Measurements from ENCODE around the gene FOXRED2.

The FOXRED2 gene

DNA sequence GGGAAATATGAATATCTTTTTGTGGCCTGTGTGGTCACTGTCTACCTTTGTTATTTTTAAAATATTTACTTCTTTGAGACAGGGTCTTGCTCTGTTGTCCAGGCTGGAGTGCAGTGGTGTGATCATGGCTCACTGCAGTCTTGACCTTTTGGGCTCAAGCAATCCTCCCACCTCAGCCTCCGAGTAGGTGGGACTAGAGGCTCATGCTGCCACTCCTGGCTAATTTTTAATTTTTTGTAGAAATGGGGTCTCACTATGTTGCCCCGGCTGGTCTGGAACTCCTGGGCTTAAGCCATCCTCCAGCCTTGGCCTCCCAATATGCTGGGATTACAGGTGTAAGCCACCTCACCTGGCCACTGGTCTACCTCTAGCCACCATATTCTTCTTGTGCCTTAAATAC lies 25.6 kb upstream of the FOXRED2 start:
- TF ChIP-seq GATA3 (IDR thresholded peaks at IDR 0.05; ENCODE audit: low read depth, low read length) (no peak), GATA2 (IDR thresholded peaks at IDR 0.05; ENCODE audit: low read depth, low read length) (no peak)

DNA sequence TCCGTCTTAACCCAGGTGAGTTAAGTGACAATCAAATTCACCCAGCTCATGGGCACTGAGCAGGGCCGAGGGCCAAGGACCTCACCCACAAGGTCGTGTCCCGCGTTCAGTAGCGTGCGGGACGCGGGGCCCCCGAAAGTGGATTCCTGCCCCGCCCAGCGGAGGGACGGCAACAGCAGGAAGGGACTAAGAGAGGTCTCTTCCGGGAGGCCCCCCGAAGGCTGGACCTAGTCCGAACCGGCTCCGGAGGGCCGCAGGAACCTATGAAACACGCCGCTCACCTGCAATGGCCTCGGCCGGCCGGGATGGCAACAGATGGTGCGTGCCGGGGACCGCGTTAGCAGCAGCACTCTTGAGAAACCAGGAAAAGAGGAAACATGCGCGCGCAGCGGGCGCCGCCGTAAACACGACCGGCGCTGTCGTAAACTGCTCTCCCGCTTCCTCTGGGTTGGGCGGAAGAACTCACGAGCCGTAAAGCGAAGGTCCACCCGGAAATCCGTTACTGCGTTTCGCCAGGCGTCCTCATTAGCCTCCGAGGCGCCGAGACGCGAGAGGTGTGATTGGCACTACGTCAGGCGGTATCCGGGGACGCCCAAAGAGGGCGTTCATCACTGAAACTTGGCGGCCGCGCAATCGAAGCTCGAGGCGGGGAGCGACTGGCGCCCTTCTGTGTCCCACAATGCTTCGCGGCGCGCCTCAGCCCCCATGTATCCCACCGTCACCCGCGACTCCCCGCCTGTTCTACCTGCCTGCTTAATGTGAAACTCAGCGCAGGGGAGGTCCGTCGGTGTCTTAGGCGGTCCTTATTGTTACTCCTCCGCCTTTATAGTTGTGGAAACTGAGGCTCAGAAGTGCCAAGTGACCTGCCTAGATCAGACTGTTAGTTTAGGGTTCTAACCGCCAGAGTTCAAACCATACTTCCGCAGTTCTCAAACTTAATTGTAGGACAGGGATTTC lies 22.2 kb upstream of the FOXRED2 start, which contains the start of gene EIF3D:
TSS of gene EIF3D (minus strand) at position 372 of the 957 bp plus-strand sequence. CDS start 3,045 bp downstream, outside the sequence.
- TF ChIP-seq GATA3 (IDR thresholded peaks at IDR 0.05; ENCODE audit: low read depth, low read length): no peak
- no peak for TF ChIP-seq GATA2 (IDR thresholded peaks at IDR 0.05; ENCODE audit: low read depth, low read length)

DNA sequence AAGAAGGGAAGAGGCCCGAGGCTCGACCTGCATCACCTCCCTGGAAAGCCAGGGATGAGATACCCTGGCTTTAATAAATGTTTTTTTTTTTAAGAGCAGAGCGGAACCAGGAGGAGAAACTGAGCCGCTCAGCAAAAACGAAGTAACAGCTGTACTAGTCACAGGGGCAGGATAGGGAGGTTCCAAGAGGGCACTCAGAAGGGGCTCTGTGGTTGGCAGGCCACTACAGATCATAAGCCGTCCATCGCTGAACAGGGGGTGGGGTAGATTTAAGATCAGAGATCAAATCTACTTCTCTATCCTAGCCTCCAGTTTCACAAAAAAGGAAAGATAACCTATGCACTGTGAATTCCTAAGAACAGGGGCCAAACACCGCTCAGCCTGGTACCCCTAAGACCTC lies 21.5 kb upstream of the FOXRED2 start:
- no peak for TF ChIP-seq GATA2 (IDR thresholded peaks at IDR 0.05; ENCODE audit: low read depth, low read length)
- TF ChIP-seq GATA3 (IDR thresholded peaks at IDR 0.05; ENCODE audit: low read depth, low read length): no peak

DNA sequence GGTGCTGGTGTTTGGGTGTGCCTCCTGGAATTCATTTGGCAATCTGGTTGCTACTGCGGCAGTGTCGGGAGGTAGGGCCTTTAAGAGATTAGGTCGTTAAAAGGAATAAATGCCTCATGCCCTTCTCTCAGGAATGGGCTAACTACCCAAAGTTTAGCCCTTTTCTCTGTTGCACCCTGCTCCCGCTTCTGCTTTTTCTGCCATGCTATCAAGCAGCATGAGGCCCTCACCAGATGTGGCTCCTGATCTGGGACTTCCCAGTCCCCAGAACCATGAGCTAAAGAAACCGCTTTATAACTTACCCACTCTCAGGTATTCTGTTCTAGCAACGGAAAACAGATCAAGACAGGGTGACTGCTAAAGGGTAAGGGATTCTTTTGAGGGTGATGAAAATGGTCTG lies 15.8 kb upstream of the FOXRED2 start:
- TF ChIP-seq GATA3 (IDR thresholded peaks at IDR 0.05; ENCODE audit: low read depth, low read length) (no peak), GATA2 (IDR thresholded peaks at IDR 0.05; ENCODE audit: low read depth, low read length) (no peak)

DNA sequence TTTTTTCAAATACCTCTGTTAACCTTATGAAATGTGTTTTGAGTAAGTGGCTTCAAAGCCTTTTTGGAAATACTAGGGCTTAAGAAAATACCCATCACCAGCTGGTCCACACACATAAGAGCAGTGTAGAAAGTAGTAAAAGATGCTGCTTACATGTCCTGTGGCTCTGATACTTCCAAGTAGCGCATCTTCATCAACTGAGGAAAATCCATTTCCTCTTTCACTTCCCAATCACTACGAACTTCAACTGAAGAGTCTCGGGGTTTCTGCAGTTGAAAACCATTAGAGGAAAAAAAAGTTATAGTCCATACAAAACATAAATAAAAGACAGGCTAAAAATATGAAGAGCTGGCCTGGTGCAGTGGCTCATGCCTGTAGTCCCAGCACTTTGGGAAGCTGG lies 13.6 kb upstream of the FOXRED2 start:
- TF ChIP-seq GATA3 (IDR thresholded peaks at IDR 0.05; ENCODE audit: low read depth, low read length): no peak
- TF ChIP-seq GATA2 (IDR thresholded peaks at IDR 0.05; ENCODE audit: low read depth, low read length): no peak

DNA sequence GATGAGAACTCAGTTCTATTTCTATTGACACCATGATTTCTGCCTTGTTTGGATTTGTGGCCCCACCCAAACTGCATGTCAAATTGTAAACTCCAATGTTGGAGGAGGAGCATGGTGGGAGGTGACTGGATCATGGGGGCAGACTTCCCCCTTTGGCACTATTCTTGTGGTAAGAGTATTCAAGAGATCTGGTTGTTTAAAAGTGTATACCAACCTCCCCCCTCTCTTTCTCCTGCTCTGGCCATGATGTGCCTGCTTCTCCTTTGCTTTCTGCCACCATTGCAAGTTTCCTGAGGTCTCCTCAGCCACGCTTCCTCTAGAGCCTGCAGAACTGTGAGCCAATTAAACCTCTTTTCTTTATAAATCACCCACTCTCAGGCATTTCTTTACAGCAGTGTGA lies 7.9 kb upstream of the FOXRED2 start:
- no peak for TF ChIP-seq GATA3 (IDR thresholded peaks at IDR 0.05; ENCODE audit: low read depth, low read length)
- no peak for TF ChIP-seq GATA2 (IDR thresholded peaks at IDR 0.05; ENCODE audit: low read depth, low read length)

DNA sequence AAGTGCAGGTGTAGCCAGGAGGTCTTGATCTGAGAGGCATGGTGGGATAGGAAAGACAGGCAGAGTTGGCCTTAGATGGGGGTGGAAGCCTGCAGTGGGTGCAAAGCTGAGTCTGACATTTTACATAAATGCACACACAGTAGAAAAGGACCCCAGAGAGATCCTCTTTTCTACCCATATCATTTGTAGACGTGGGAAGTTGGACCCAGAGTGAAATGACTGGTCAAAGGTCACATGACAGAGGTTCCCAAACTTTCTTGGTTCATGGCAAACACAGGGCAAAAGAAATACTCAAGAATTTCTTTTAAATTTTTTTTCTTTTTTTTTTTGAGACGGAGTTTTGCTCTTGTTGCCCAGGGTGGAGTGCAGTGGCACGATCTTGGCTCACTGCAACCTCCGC lies 6.2 kb upstream of the FOXRED2 start:
- no peak for TF ChIP-seq GATA3 (IDR thresholded peaks at IDR 0.05; ENCODE audit: low read depth, low read length)
- TF ChIP-seq GATA2 (IDR thresholded peaks at IDR 0.05; ENCODE audit: low read depth, low read length): no peak

DNA sequence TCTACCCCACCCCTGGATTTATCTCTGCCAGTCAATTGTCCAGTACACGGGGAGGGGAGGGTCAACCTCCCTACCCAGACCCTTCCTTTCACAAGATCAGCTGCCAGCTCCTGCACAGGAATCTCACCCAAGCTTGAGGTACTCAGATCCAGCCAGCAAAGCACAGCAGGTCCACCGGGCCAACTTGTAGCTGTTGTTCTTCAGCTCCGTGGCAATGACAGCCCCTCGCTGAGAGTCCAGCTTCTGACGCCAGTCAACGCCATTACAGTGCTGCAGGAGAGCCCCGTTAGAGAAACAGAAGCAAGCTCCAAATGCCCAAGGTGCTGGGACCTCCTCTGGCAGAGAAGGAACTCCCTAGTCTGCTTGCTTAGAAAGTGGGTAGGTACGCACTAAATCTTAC lies 5.5 kb upstream of the FOXRED2 start:
- no peak for TF ChIP-seq GATA3 (IDR thresholded peaks at IDR 0.05; ENCODE audit: low read depth, low read length)
- no peak for TF ChIP-seq GATA2 (IDR thresholded peaks at IDR 0.05; ENCODE audit: low read depth, low read length)

DNA sequence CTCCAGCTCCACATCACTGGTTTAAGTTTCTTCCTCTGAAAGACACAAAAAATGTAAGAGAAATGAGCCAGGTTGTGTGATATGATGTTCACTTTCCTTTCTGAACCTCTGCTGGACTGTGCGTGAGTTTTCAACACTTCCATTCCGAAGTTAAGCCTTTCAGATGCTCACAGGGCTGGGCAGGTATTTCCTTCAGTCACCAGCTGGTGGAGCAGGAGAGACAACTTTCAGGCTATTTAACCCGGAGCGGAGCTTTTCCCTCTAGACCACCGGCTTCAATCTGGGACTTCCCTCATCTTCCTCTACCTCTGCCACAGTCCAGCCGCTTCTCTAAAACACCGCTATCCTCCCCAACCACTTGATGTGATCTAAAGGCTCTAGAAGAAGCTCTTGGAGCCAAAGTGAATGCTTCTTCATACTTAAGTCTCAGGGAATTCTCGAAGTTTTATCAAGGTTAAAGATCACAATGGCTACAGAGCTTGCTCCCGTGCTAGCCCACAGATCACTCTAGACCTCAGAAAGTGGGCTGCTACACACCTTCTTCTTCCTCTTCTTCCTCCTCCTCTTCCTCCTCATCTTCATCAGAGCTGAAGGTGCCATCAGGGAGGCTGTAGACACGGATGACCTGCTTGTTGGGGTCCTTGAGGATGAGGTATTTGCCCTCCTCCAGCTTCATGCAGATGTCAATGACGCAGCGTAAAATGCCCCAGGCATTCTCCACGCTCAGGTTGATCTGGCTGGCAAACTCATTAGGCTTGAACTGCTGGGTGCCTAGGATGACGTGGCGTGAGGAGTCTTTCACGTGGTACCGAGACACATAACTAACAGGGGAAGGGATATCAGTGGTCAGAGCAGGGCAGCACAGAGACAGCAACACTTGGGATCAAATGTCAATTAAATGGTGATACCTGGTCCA lies 4.4 kb upstream of the FOXRED2 start:
- TF ChIP-seq GATA3 (IDR thresholded peaks at IDR 0.05; ENCODE audit: low read depth, low read length) (no peak), GATA2 (IDR thresholded peaks at IDR 0.05; ENCODE audit: low read depth, low read length) (no peak)

DNA sequence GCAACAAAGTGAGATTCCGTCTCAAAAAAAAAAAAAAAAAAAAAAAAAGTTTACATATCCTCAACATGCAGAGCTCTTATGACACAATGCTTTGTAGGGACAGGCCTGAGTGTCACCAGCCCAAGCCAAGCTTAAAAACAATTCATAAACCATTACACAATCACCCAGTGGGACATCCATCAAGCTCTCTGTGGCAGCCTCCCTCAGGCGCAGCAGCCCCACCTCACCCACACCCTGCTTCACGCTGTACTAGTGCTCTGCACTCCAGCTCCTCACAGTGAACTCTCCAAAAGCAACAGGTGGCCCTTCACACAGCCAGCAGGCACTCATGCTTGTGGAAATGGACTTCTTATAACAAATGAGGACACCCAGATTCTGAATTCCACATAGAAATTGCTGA lies 3.5 kb upstream of the FOXRED2 start:
- TF ChIP-seq GATA2 (IDR thresholded peaks at IDR 0.05; ENCODE audit: low read depth, low read length): no peak
- TF ChIP-seq GATA3 (IDR thresholded peaks at IDR 0.05; ENCODE audit: low read depth, low read length): no peak

DNA sequence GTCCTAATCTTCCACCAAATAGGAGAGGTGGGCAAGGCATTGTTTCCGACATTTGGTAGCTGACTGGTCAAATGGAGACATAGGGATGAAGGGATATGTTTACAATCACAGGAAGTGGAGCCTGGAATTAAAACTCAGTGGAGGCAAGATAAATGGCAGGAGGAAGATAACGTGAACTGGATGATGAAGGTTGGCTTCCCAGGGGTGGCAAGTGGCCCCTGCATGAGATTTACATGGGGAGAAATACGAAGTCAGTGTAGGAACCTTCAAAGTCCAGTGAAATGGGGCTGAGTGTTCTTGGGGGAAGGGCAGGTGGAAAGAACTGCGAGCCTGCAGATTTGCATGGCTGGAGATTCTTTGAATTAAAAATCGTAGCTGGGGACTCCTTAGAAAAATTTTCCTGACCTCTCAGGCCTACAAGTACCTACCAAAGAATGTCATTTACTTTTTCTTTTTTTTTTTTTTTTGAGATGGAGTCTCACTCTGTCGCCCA lies 724 bp upstream of the FOXRED2 start:
- TF ChIP-seq GATA3 (IDR thresholded peaks at IDR 0.05; ENCODE audit: low read depth, low read length) (no peak), GATA2 (IDR thresholded peaks at IDR 0.05; ENCODE audit: low read depth, low read length) (no peak)

DNA sequence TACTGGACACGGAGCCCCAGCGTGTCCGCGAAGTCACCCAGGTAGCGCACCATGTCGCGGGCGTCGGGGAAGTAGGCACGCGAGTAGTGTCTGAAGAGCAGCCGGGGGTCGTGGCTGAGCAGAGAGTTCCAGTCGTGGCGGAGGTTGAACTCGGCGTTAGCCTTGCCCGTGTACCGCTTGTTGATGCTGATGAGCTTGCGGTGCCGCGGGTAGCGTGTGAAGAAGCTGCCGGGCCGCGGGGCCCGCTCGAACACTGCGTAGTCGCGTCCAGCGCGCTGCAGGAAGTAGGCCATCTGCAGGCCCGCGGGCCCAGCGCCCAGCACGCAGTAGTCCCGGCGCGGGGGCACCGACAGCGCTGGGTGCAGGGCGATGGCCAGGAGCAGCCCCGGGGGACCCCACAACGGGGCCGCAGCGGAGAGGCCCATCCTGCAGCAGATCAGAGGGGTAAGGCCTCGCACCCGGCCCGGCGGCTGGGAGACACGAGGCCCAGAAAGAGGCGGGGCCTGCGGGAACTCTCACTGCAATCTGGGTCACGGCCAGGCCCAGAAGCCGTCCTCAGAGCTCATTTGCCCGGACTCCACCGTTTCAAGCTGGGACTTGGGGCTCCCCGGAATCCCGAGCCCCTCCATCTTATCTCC lies 723 bp downstream of the FOXRED2 start:
- TF ChIP-seq GATA3 (IDR thresholded peaks at IDR 0.05; ENCODE audit: low read depth, low read length): no peak
- no peak for TF ChIP-seq GATA2 (IDR thresholded peaks at IDR 0.05; ENCODE audit: low read depth, low read length)

DNA sequence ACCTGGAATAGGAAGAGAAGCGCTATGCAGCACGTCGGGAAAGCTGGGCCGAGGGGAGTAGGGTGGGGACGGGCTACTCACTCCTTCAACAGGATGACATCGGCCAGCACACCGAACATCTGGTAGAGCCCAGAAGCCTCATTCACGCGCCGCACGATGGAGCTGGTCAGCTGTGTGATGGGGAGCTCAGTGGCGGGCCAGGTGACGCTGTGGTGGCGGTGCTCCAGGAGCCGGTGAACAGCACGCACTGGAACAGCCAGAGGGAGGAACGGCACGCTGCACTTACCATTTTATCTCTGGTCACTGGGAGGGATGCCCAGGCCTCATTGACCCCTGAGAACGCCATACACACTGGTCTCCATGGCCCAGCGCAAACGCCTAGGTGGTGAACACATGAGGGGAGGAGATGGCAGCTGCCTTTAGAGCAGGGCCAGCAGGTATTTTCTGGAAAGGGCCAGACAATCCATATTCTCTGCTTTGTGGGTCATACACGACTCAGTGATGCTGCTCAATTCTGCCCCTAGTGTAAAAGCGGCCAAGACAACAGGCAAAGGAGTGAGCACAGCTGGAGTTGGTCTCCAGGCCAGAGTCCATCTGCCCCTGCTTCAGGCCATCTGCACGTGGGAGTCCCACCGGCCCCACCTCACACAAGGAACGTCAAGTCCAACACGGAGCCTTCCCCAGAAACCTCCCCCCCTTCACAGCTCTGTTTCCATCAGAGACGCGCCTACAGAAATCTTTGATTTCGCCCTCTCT lies 8.8 kb downstream of the FOXRED2 start:
- TF ChIP-seq GATA3 (IDR thresholded peaks at IDR 0.05; ENCODE audit: low read depth, low read length) (no peak), GATA2 (IDR thresholded peaks at IDR 0.05; ENCODE audit: low read depth, low read length) (no peak)
